OCI-LY3 (cell line): ENCODE measurements around the gene TAS2R30.

Experiments used
- H2AFZ ChIP-seq: fragments of 200-600, 300-600 bp; shearing (Covaris generic); 2 replicates; pipeline ENCODE4 v1.6.0; 2014; ENCODE audit warnings: antibody characterized with exemption, low read depth, low read length
- H3K27ac ChIP-seq: fragments of 200-600, 300-600 bp; sonication (generic); 2 replicates; pipeline ENCODE4 v1.5.1; 2014; ENCODE audit warnings: mild to moderate bottlenecking, low read length, moderate library complexity, mixed read lengths
- H3K27me3 ChIP-seq: fragments of 200-600, 300-600 bp; sonication (generic); 2 replicates; pipeline ENCODE4 v1.6.1; 2014; ENCODE audit warnings: low read depth, low read length, mixed read lengths
- H3K36me3 ChIP-seq: fragments of 200-600, 300-600 bp; sonication (generic); replicated peaks from 2 replicates; pipeline ENCODE3; 2014; ENCODE audit warnings: low read depth, low read length, mixed read lengths
- H3K4me1 ChIP-seq: fragments of 300-600, 200-600 bp; sonication (generic); 2 replicates; pipeline ENCODE4 v1.6.1; 2014; ENCODE audit warnings: low read length, mixed read lengths
- H3K4me2 ChIP-seq: fragments of 200-600, 300-600 bp; sonication (generic); 2 replicates; pipeline ENCODE4 v1.6.1; 2014; ENCODE audit warnings: low read length, mixed read lengths
- H3K4me3 ChIP-seq: fragments of 300-600, 200-600 bp; sonication (generic); 2 replicates; pipeline ENCODE4 v1.5.1; 2014; ENCODE audit warnings: antibody characterized with exemption, mild to moderate bottlenecking, low read length, moderate library complexity
- H3K79me2 ChIP-seq: fragments of 300-600, 200-600 bp; shearing (Covaris generic); 2 replicates; pipeline ENCODE4 v1.6.1; 2014; ENCODE audit warnings: mild to moderate bottlenecking, low read length, mixed read lengths
- H3K9ac ChIP-seq: fragments of 300-600, 200-600 bp; shearing (Covaris generic); 2 replicates; pipeline ENCODE4 v1.6.0; 2014; ENCODE audit warnings: mild to moderate bottlenecking, low read length, moderate library complexity
- H3K9me3 ChIP-seq: fragments of 200-600, 300-600 bp; shearing (Covaris generic); 2 replicates; pipeline ENCODE4 v1.6.1; 2014; ENCODE audit warnings: low read length, mixed read lengths; ENCODE audit not compliant: insufficient read depth
- H4K20me1 ChIP-seq: fragments of 200-600, 300-600 bp; sonication (generic); 2 replicates; pipeline ENCODE4 v1.6.1; 2016; ENCODE audit warnings: low read length, mixed read lengths; ENCODE audit not compliant: insufficient read depth
- CTCF ChIP-seq: fragments of 200-600, 300-600 bp; sonication (generic); IDR thresholded peaks from 2 replicates; pipeline ENCODE4 v1.5.1; 2014; ENCODE audit warnings: antibody characterized with exemption, low read length, low read depth
- EZH2phosphoT487 ChIP-seq: fragments of 200-600 bp; shearing (Covaris generic); IDR thresholded peaks from 2 replicates; pipeline ENCODE4 v1.6.1; 2018; ENCODE audit warnings: antibody characterized with exemption, mixed run types, low read depth

TAS2R30 gene

GRCh38 chr12:11174022-11174421 is 39.6 kb upstream of the TAS2R30 start:
- Histone ChIP-seq H3K36me3 (peaks cover 20% of the 10 kb centered on the region), H3K9me3 (no peaks in the 10 kb centered on the region), H3K27me3 (no peaks in the 10 kb centered on the region), H3K79me2 (peaks cover 63% of the 10 kb centered on the region), H4K20me1 (peaks cover 16% of the 10 kb centered on the region), H3K4me1 (peaks cover 23% of the 10 kb centered on the region), H3K4me3 (no peak overlapping the region), H3K9ac (no peak overlapping the region), H3K27ac (no peak overlapping the region), H2AFZ (no peak overlapping the region), H3K4me2 (no peak overlapping the region)
- TF ChIP-seq CTCF = no peak
- TF ChIP-seq EZH2phosphoT487 = no peak

- Histone ChIP-seq H2AFZ (peak overlapping the region; percentile 70), H3K9me3 (no peaks in the 10 kb centered on the region), H3K79me2 (peaks cover 76% of the 10 kb centered on the region)
Measured at GRCh38 chr12:11171969-11172675, 37.7 kb upstream of the TAS2R30 start.

GRCh38 chr12:11171145-11171968 is 36.9 kb upstream of the TAS2R30 start, which contains the start of gene SMIM10L1:
Gene SMIM10L1, plus strand, starts transcription at chr12:11171194. Its CDS starts 163 bp downstream, at chr12:11171357.
- H3K9me3 ChIP-seq = no peaks in the 10 kb centered on the region
- peak within 1 kb of the TSS; percentile 91 for H3K4me2 ChIP-seq
- H3K79me2 ChIP-seq = peaks cover 84% of the 10 kb centered on the region
- H3K4me1 ChIP-seq = peaks cover 23% of the 10 kb centered on the region
- TF ChIP-seq CTCF = 0 out of 2 replicates have a peak, but pooled peaks have one; percentile 10
- no peak for TF ChIP-seq EZH2phosphoT487
- peaks cover 28% of the 10 kb centered on the region for H3K36me3 ChIP-seq
- peak within 1 kb of the TSS; percentile 81 for H3K27ac ChIP-seq
- peaks cover 30% of the 10 kb centered on the region for H4K20me1 ChIP-seq
- peak within 1 kb of the TSS; percentile 70 for H2AFZ ChIP-seq
- H3K4me3 ChIP-seq = peak within 1 kb of the TSS; percentile 77
- H3K9ac ChIP-seq = peak within 1 kb of the TSS; percentile 76
- no peaks in the 10 kb centered on the region for H3K27me3 ChIP-seq

More at GRCh38 chr12:11171969-11172675, 37.7 kb upstream of the TAS2R30 start:
- H3K36me3 ChIP-seq = peaks cover 24% of the 10 kb centered on the region
- H3K27ac ChIP-seq = peak overlapping the region; percentile 81
- H4K20me1 ChIP-seq = peaks cover 22% of the 10 kb centered on the region
- H3K4me3 ChIP-seq = peak overlapping the region; percentile 77
- H3K9ac ChIP-seq = peak overlapping the region; percentile 76
- no peaks in the 10 kb centered on the region for H3K27me3 ChIP-seq
- TF ChIP-seq CTCF (no peak), EZH2phosphoT487 (no peak)
- peak overlapping the region; percentile 91 for H3K4me2 ChIP-seq
- peaks cover 23% of the 10 kb centered on the region for H3K4me1 ChIP-seq

GRCh38 chr12:11170810-11171144 is 36.3 kb upstream of the TAS2R30 start:
- Histone ChIP-seq H3K4me3 (peak overlapping the region; percentile 77), H3K36me3 (peaks cover 33% of the 10 kb centered on the region), H2AFZ (no peak overlapping the region), H3K4me2 (peak overlapping the region; percentile 89), H3K27ac (peak overlapping the region; percentile 81), H4K20me1 (peaks cover 35% of the 10 kb centered on the region), H3K4me1 (peaks cover 23% of the 10 kb centered on the region), H3K27me3 (no peaks in the 10 kb centered on the region), H3K79me2 (peaks cover 90% of the 10 kb centered on the region), H3K9me3 (no peaks in the 10 kb centered on the region), H3K9ac (peak overlapping the region; percentile 76)
- TF ChIP-seq EZH2phosphoT487 (no peak), CTCF (no peak)
